Measurements from ENCODE around the gene SERTAD1.
"Not testable (repeated sequence)": the region's sequence is repeated elsewhere in the genome, so short reads cannot be mapped to it uniquely, and the experiment has no call there.

- not testable (repeated sequence) for TF ChIP-seq CTCF, POLR2AphosphoS5, POLR2A, EP300 (IDR thresholded peaks at IDR 0.05)
Measured at GRCh38 chr19:40430242-40430641, 4.5 kb upstream of the SERTAD1 start.
